ENCODE results near the gene NFYC. TPM values are rescaled to one million over a fixed set of nuclear protein-coding genes. Genes with fewer than 3 reads are reported as not detected.

The NFYC gene
- 10 to 100 TPM; 40.0 to 73.3 (median 50.9) TPM for total RNA-seq

GRCh38 chr1:40691538-40692428 is at the start of gene NFYC:
NFYC (plus strand) TSS chr1:40691704; CDS start chr1:40738844, 47,140 bp downstream.
- peak within 1 kb of the TSS; percentile 70 to 88 (median 80) for H3K4me3 ChIP-seq
- ATAC-seq (ENCODE audit: low FRiP score in 2 of 2) (peak; percentile 96 to 97), DNase-seq (peak; percentile 98 to 99)
- 0 to 1% methylated on average over 14 to 73 of the region's 84 CpGs for WGBS, 2 donors
- H3K27me3 ChIP-seq, result no peaks in the 10 kb centered on the region
- peaks cover 25 to 41% (median 33%) of the 10 kb centered on the region in 4 donors for H3K4me1 ChIP-seq
- H3K27ac ChIP-seq, result peak within 1 kb of the TSS; percentile 99 to 100 (median 100)
- H3K36me3 ChIP-seq, result peaks cover 0 to 5% (median 2%) of the 10 kb centered on the region in 4 donors
- TF ChIP-seq POLR2AphosphoS5 (IDR thresholded peaks at IDR 0.05) (peak; percentile 97 to 98), CTCF (IDR thresholded peaks at IDR 0.05) (peak in 3 of 6 experiments; percentile 5 to 33 (median 11)), EP300 (IDR thresholded peaks at IDR 0.05) (peak in 1 of 4 donors; percentile 30), POLR2A (IDR thresholded peaks at IDR 0.05) (peak; percentile 80 to 98 (median 96))
- no peaks in the 10 kb centered on the region for H3K9me3 ChIP-seq

DNA sequence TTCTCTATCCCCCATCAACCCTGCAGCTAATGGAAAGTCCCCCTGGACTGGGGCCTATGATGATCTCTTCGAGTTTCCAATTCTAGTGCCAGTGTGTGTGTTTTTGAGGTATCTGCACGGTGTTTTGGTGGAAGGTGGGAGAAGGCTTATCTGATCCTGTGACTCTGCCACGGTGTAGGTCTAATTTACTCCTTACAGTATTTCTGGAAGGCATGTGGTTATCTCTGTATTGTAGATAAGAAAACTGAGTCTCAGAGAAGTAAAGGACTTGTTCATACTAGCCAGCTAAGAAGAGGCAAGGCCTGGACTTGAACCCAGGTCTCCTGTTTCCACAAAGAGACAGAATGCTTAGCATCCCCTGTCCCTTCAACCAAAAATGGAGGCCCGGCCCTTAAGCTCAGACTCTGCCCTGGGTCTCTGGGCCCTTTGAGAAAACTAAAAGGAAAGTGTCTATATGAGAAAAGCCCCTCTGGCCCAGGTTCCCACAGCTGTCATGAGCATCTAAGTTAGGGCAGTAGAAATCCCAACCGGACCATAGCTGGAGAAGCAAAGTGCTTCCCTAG is 46.3 kb upstream of the NFYC start:
- H3K9me3 ChIP-seq, result no peaks in the 10 kb centered on the region
- TF ChIP-seq POLR2A (IDR thresholded peaks at IDR 0.05) (no peak), CTCF (IDR thresholded peaks at IDR 0.05) (no peak), POLR2AphosphoS5 (IDR thresholded peaks at IDR 0.05) (no peak), EP300 (IDR thresholded peaks at IDR 0.05) (no peak)

DNA sequence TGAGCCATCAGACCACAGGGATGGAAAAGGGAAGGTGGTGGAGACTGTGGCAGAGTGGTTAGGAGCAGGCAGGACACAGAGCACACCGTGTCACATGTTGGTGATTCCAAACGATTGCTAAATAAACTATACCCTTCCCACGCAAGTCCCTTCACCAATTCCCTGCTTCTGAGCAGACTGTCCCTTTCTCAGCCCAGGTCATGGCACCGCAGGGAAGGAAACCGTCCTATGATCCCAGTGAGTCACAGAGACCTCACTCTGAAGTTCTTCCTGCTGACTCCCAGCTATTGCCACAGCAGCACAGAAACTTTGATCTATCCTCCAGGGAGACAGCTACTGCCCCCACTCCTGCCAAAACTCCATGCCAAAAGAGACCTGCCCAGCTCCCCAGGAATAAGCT is 45.2 kb upstream of the NFYC start:
- 79 to 84% methylated on average over 5 of the region's 5 CpGs for WGBS, 2 donors

More for the DNA sequence above, 46.3 kb upstream of the NFYC start:
- 85 to 86% methylated on average over 5 of the region's 5 CpGs for WGBS, 2 donors
- ATAC-seq (ENCODE audit: low FRiP score in 2 of 2) (no peak), DNase-seq (no peak)
- no peak overlapping the region for H3K4me3 ChIP-seq
- no peaks in the 10 kb centered on the region for H3K36me3 ChIP-seq
- peaks cover 6 to 9% (median 7%) of the 10 kb centered on the region in 4 donors for H3K4me1 ChIP-seq
- no peak overlapping the region for H3K27ac ChIP-seq
- H3K27me3 ChIP-seq, result no peaks in the 10 kb centered on the region

DNA sequence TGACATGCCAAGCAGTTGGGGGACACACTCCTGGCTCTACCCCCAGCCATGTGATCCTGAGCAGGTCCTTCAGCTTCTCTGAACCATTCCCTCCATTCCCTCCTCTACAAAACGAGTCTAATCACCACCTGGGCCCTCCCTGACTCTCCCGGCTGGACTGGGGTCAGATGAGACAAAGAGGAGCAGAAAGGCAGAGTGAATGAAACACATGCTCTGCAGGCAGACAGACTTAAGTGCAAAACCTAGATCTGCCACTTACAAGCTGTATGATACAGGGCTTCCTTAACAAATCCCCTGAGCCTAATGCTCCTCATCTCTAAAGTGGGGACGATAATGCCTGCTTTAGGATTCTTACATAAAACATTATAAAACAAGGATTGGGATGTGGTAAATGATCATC is 43.3 kb upstream of the NFYC start:
- Histone ChIP-seq H3K4me1 (peaks cover 6 to 9% (median 7%) of the 10 kb centered on the region in 4 donors), H3K27me3 (no peaks in the 10 kb centered on the region), H3K36me3 (no peaks in the 10 kb centered on the region), H3K27ac (no peak overlapping the region), H3K4me3 (no peak overlapping the region), H3K9me3 (no peaks in the 10 kb centered on the region)
- ATAC-seq (ENCODE audit: low FRiP score in 2 of 2), result no peak
- DNase-seq, result no peak
- no peak for TF ChIP-seq POLR2A (IDR thresholded peaks at IDR 0.05)
- no peak for TF ChIP-seq POLR2AphosphoS5 (IDR thresholded peaks at IDR 0.05)
- TF ChIP-seq EP300 (IDR thresholded peaks at IDR 0.05), result no peak
- no peak for TF ChIP-seq CTCF (IDR thresholded peaks at IDR 0.05)
- WGBS, 2 donors, result 87 to 90% methylated on average over 3 of the region's 3 CpGs

More for the DNA sequence above, 45.2 kb upstream of the NFYC start:
- TF ChIP-seq CTCF (IDR thresholded peaks at IDR 0.05) (no peak), POLR2AphosphoS5 (IDR thresholded peaks at IDR 0.05) (no peak), POLR2A (IDR thresholded peaks at IDR 0.05) (no peak), EP300 (IDR thresholded peaks at IDR 0.05) (no peak)
- no peak for DNase-seq
- Histone ChIP-seq H3K36me3 (no peaks in the 10 kb centered on the region), H3K27ac (no peak overlapping the region), H3K27me3 (no peaks in the 10 kb centered on the region), H3K4me1 (peaks cover 6 to 9% (median 7%) of the 10 kb centered on the region in 4 donors), H3K4me3 (no peak overlapping the region), H3K9me3 (no peaks in the 10 kb centered on the region)
- ATAC-seq (ENCODE audit: low FRiP score in 2 of 2), result no peak
